ENCODE data around the gene PAN3. TPM values are rescaled to one million over a fixed set of nuclear protein-coding genes. Genes with fewer than 3 reads are reported as not detected.
"Not testable (repeated sequence)": the region's sequence is repeated elsewhere in the genome, so short reads cannot be mapped to it uniquely, and the experiment has no call there.

The PAN3 gene
- total RNA-seq, 1 experiment from 2014 or later: 32.9 TPM

GRCh38 chr13:28100150-28101121 is 37.9 kb upstream of the PAN3 start, which contains the start of gene FLT3:
Gene FLT3, minus strand, starts transcription at chr13:28100576. Its CDS starts 66 bp downstream, at chr13:28100510.
- H3K9me3 Mint-ChIP-seq (ENCODE audit: unreplicated experiment): no peaks in the 10 kb centered on the region
- no TSS peak for BruUV-seq (replicated peaks)
- H3K27me3 Mint-ChIP-seq (ENCODE audit: insufficient read depth, unreplicated experiment): peaks cover 71% of the 10 kb centered on the region
- H3K4me1 Mint-ChIP-seq (ENCODE audit: insufficient read depth, unreplicated experiment): no peaks in the 10 kb centered on the region
- no peak within 1 kb of the TSS for H3K27ac Mint-ChIP-seq (ENCODE audit: low read depth, unreplicated experiment)
- DNase-seq (ENCODE audit: unreplicated experiment): peak; percentile 29
- no peak for TF ChIP-seq CTCF (IDR thresholded peaks at IDR 0.05; ENCODE audit: unreplicated experiment)
- POLR2A ChIA-PET: interaction anchor here (1.1 kb wide), 1 partner anchor 15 kb away, joined by 3 read pairs; no protein-coding TSS in a partner anchor
- H3K4me3 Mint-ChIP-seq (ENCODE audit: unreplicated experiment): peak within 1 kb of the TSS; percentile 44
- intact Hi-C loops (cut with micrococcal nuclease): no loop called here
- H3K36me3 Mint-ChIP-seq (ENCODE audit: insufficient read depth, unreplicated experiment): no peaks in the 10 kb centered on the region
- CTCF ChIA-PET: no interaction called here

- DNase-seq (ENCODE audit: unreplicated experiment); H3K9me3 Mint-ChIP-seq (ENCODE audit: unreplicated experiment); BruUV-seq (replicated peaks); POLR2A ChIA-PET; H3K4me1 Mint-ChIP-seq (ENCODE audit: insufficient read depth, unreplicated experiment); H3K4me3 Mint-ChIP-seq (ENCODE audit: unreplicated experiment); intact Hi-C loops (cut with micrococcal nuclease); H3K36me3 Mint-ChIP-seq (ENCODE audit: insufficient read depth, unreplicated experiment); H3K27ac Mint-ChIP-seq (ENCODE audit: low read depth, unreplicated experiment): not testable (repeated sequence)
- CTCF ChIA-PET: interaction anchor here (0.6 to 0.7 kb wide), 2 partner anchors 20 to 31 kb away, joined by 3 read pairs; no protein-coding TSS in a partner anchor
- peaks cover 60% of the 10 kb centered on the region for H3K27me3 Mint-ChIP-seq (ENCODE audit: insufficient read depth, unreplicated experiment)
These were observed 36.5 kb upstream of the PAN3 start for GRCh38 chr13:28101886-28102285.

- no TSS peak for BruUV-seq (replicated peaks)
- TF ChIP-seq CTCF (IDR thresholded peaks at IDR 0.05; ENCODE audit: unreplicated experiment): no peak
- peaks cover 53% of the 10 kb centered on the region for H3K27me3 Mint-ChIP-seq (ENCODE audit: insufficient read depth, unreplicated experiment)
- CTCF ChIA-PET: interaction anchor here (0.6 kb wide), 1 partner anchor 10 kb away, joined by 3 read pairs; no protein-coding TSS in a partner anchor
- intact Hi-C loops (cut with micrococcal nuclease): no loop called here
- H3K27ac Mint-ChIP-seq (ENCODE audit: low read depth, unreplicated experiment): no peak overlapping the region
- no peaks in the 10 kb centered on the region for H3K4me1 Mint-ChIP-seq (ENCODE audit: insufficient read depth, unreplicated experiment)
- H3K9me3 Mint-ChIP-seq (ENCODE audit: unreplicated experiment): no peaks in the 10 kb centered on the region
- DNase-seq (ENCODE audit: unreplicated experiment): no peak
- H3K36me3 Mint-ChIP-seq (ENCODE audit: insufficient read depth, unreplicated experiment): no peaks in the 10 kb centered on the region
- POLR2A ChIA-PET: no interaction called here
- no peak overlapping the region for H3K4me3 Mint-ChIP-seq (ENCODE audit: unreplicated experiment)
These were observed 31.4 kb upstream of the PAN3 start for GRCh38 chr13:28106976-28107375.

GRCh38 chr13:28110414-28110813 is 27.9 kb upstream of the PAN3 start:
- Mint-ChIP-seq H3K4me1 (ENCODE audit: insufficient read depth, unreplicated experiment) (no peaks in the 10 kb centered on the region), H3K27me3 (ENCODE audit: insufficient read depth, unreplicated experiment) (peaks cover 43% of the 10 kb centered on the region), H3K4me3 (ENCODE audit: unreplicated experiment) (no peak overlapping the region), H3K9me3 (ENCODE audit: unreplicated experiment) (no peaks in the 10 kb centered on the region), H3K27ac (ENCODE audit: low read depth, unreplicated experiment) (no peak overlapping the region), H3K36me3 (ENCODE audit: insufficient read depth, unreplicated experiment) (no peaks in the 10 kb centered on the region)
- DNase-seq (ENCODE audit: unreplicated experiment): no peak
- TF ChIP-seq CTCF (IDR thresholded peaks at IDR 0.05; ENCODE audit: unreplicated experiment): no peak
- CTCF ChIA-PET: no interaction called here
- BruUV-seq (replicated peaks): no TSS peak
- intact Hi-C loops (cut with micrococcal nuclease): no loop called here
- POLR2A ChIA-PET: interaction anchor here (0.7 kb wide), 1 partner anchor 24 kb away, joined by 3 read pairs; no protein-coding TSS in a partner anchor

Data from MCF 10A (cell line).